Mesothelial cell of epicardium (in vitro differentiated cells): ENCODE data around the gene SUCNR1. TPM values are rescaled to one million over a fixed set of nuclear protein-coding genes. Genes with fewer than 3 reads are reported as not detected.
A peak's percentile ranks its signal among the peaks of the same experiment; 100 is the strongest.

Experiments used
- DNase-seq, 2 experiments: peaks; one replicate each; pipeline ENCODE4 v3.0.0; 2021; ENCODE audit warnings: low spot score in 2 of 2; ENCODE audit not compliant: unreplicated experiment in 2 of 2
- H3K27ac Mint-ChIP-seq: 2 replicates; pipeline ENCODE4 v1.8.0; 2021; ENCODE audit warnings: mixed read lengths
- H3K27me3 Mint-ChIP-seq: 2 replicates; pipeline ENCODE4 v1.8.0; 2021; ENCODE audit warnings: low read depth, mixed read lengths
- H3K36me3 Mint-ChIP-seq: 2 replicates; pipeline ENCODE4 v1.8.0; 2021; ENCODE audit warnings: mixed read lengths
- H3K4me1 Mint-ChIP-seq: 2 replicates; pipeline ENCODE4 v1.8.0; 2021; ENCODE audit warnings: mixed read lengths
- H3K4me3 Mint-ChIP-seq: 2 replicates; pipeline ENCODE4 v1.8.0; 2021; ENCODE audit warnings: mild to moderate bottlenecking, moderate library complexity, mixed read lengths
- H3K9me3 Mint-ChIP-seq: 2 replicates; pipeline ENCODE4 v1.8.0; 2021; ENCODE audit warnings: mixed read lengths
- total RNA-seq: library from RNA; stranded (reverse); gene quantifications from 3 replicates; pipeline ENCODE4 v1.2.1, GENCODE V29; 2021
- TF ChIP-seq, protein P1 (sequence below): fragments of 200-600 bp; sonication (generic); IDR thresholded peaks from one replicate; pipeline ENCODE4 v1.5.0; 2021; ENCODE audit warnings: antibody characterized with exemption; ENCODE audit not compliant: unreplicated experiment

The SUCNR1 gene
- total RNA-seq, 1 donor from 2014 or later: 0.13 TPM

DNA sequence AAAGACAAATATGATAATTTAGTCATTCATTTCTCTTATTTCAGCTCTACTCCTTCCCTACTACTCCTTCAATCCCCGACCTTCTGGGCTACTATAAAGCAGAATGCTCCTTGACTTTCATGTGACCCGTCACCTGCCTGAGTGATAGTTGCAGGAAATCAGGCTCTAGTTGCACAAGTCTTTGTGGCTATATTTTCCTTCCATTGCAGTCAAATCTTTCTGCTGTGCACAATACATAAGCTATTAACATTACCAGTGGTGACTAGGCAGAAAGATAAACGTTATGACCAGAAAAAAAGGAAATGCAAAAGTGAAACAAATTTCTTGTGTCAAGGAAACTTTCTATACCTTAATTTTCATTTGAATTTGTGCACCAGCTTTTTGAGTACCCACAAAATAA lies 2.3 kb downstream of the SUCNR1 start:
- Mint-ChIP-seq H3K9me3 (no peaks in the 10 kb centered on the region), H3K4me3 (no peak overlapping the region), H3K36me3 (no peaks in the 10 kb centered on the region), H3K27me3 (no peaks in the 10 kb centered on the region), H3K4me1 (peaks cover 20% of the 10 kb centered on the region), H3K27ac (no peak overlapping the region)
- DNase-seq: no peak
- TF ChIP-seq, protein P1, sequence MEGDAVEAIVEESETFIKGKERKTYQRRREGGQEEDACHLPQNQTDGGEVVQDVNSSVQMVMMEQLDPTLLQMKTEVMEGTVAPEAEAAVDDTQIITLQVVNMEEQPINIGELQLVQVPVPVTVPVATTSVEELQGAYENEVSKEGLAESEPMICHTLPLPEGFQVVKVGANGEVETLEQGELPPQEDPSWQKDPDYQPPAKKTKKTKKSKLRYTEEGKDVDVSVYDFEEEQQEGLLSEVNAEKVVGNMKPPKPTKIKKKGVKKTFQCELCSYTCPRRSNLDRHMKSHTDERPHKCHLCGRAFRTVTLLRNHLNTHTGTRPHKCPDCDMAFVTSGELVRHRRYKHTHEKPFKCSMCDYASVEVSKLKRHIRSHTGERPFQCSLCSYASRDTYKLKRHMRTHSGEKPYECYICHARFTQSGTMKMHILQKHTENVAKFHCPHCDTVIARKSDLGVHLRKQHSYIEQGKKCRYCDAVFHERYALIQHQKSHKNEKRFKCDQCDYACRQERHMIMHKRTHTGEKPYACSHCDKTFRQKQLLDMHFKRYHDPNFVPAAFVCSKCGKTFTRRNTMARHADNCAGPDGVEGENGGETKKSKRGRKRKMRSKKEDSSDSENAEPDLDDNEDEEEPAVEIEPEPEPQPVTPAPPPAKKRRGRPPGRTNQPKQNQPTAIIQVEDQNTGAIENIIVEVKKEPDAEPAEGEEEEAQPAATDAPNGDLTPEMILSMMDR: no peak

DNA sequence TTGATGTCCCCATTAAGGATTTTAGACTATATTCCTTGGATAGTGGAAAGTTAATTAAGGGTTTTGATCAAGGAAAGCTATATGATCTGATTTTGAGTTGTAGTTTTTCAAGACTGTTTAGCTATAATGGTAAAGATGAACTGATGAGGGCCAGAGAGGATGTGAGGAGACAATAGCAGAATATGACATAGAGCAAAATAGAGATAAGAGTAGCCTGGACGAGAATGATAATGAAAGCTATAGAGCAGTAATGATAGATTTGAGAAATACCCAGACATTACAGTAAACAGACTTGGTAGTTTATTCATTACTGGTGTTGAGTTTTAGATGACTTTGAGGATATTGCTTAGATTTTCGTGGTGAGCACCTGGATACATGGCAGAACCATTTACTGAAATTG lies 3.8 kb downstream of the SUCNR1 start:
- H3K4me3 Mint-ChIP-seq: no peak overlapping the region
- H3K27me3 Mint-ChIP-seq: no peaks in the 10 kb centered on the region
- peaks cover 22% of the 10 kb centered on the region for H3K4me1 Mint-ChIP-seq
- H3K9me3 Mint-ChIP-seq: no peaks in the 10 kb centered on the region
- no peak overlapping the region for H3K27ac Mint-ChIP-seq
- TF ChIP-seq, protein P1: no peak
- H3K36me3 Mint-ChIP-seq: no peaks in the 10 kb centered on the region
- DNase-seq: no peak

DNA sequence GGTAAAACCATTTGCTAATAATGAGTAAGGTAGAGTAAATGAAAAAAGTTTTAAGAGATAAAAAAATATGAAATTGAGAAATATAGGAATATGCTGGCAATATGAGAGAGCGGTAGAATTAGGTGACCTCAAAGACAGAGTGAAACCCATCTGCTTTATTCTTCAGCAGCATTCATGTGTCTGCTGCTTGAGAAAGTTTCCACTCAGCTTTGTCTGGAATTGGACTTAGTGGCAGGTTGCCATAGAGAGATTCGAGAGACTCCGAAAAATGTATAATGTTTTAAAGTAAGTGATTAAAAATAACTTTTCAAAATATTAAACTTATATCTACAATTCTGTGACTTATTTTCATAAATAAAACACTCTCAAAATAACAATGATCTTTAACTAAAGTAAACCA lies 5.0 kb downstream of the SUCNR1 start:
- no peaks in the 10 kb centered on the region for H3K27me3 Mint-ChIP-seq

DNA sequence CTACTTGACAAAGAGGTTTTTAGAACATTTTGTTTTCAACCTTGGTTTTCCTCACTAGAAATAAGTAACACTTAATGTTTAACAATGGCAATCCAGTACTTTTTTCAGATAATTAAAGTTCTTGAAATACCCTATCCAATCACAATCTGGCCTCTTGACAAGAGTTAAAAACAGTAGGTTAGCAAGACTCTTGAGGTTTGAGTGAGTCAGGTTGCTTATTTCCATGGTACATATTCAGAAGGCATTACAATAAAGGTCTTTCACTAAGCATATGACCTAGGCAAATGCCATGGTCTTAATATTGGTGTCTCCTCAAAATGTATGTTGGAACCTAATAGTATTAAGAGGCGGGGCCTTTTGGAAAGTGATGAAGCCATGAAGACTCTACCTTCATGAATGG lies 5.6 kb downstream of the SUCNR1 start:
- no peak for DNase-seq
- no peak overlapping the region for H3K4me3 Mint-ChIP-seq
- TF ChIP-seq, protein P1: no peak
- H3K27me3 Mint-ChIP-seq: no peaks in the 10 kb centered on the region
- no peaks in the 10 kb centered on the region for H3K36me3 Mint-ChIP-seq
- H3K4me1 Mint-ChIP-seq: peaks cover 22% of the 10 kb centered on the region
- H3K9me3 Mint-ChIP-seq: peaks cover 5% of the 10 kb centered on the region
- no peak overlapping the region for H3K27ac Mint-ChIP-seq

More for the DNA sequence above, 5.0 kb downstream of the SUCNR1 start:
- DNase-seq: no peak
- H3K9me3 Mint-ChIP-seq: peaks cover under 1% of the 10 kb centered on the region
- no peaks in the 10 kb centered on the region for H3K36me3 Mint-ChIP-seq
- H3K4me3 Mint-ChIP-seq: no peak overlapping the region
- TF ChIP-seq, protein P1: no peak
- H3K4me1 Mint-ChIP-seq: peaks cover 22% of the 10 kb centered on the region
- H3K27ac Mint-ChIP-seq: no peak overlapping the region

DNA sequence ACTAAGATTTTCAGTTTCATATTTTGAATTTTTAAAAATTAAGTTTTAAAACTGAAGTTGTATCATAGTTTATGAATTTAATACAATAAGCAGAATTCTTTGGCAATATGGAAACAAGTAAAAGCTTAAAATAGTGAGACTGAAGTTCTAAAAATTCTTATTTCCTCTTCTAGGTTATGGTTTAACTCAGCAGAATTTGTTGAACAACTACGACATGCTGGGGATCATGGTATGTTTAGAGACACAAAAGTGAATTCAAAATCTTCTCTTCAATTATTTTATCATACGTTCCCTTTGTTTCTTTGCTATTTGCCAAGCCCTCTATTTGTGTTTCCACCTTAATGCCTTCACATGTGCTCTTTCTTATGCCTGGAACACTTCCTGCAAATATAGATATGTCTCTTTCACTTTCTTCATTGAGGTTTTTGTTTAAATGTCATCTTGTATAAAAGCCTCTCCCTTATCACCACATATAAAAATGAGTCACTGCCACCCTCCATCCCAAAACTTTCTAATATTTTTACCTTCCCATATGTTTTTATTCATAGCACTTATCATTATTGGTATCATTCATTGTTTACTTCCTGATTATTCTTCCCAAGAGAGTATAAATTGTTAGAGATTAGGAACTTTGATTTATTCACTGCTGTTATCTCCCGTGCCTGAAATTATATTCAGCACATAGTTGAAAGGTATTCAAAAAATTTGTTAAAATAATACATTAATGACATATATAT lies 6.4 kb downstream of the SUCNR1 start:
- TF ChIP-seq, protein P1: no peak
- H3K4me1 Mint-ChIP-seq: peaks cover 22% of the 10 kb centered on the region
- H3K36me3 Mint-ChIP-seq: no peaks in the 10 kb centered on the region
- peak overlapping the region; percentile 70 for H3K27ac Mint-ChIP-seq
- no peak overlapping the region for H3K4me3 Mint-ChIP-seq
- peaks cover 5% of the 10 kb centered on the region for H3K9me3 Mint-ChIP-seq
- DNase-seq: no peak
- H3K27me3 Mint-ChIP-seq: no peaks in the 10 kb centered on the region

DNA sequence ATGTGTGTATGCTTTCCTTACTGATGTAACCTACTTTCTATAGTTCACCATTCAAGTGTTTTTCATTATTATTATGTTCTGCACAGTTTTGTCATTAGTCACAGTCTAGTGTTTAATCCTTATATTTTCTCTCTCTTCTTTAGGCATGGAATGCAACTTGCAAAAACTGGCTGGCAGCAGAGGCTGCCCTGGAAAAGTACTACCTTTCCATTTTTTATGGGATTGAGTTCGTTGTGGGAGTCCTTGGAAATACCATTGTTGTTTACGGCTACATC lies 6.9 kb downstream of the SUCNR1 start:
- Mint-ChIP-seq H3K27me3 (no peaks in the 10 kb centered on the region), H3K9me3 (peaks cover 5% of the 10 kb centered on the region), H3K36me3 (no peaks in the 10 kb centered on the region), H3K27ac (peak overlapping the region; percentile 71), H3K4me3 (no peak overlapping the region), H3K4me1 (peaks cover 22% of the 10 kb centered on the region)
- DNase-seq: no peak
- TF ChIP-seq, protein P1: no peak
